ENCODE data around the gene ALDOC. TPM values are rescaled to one million over a fixed set of nuclear protein-coding genes. Genes with fewer than 3 reads are reported as not detected.
A peak's percentile ranks its signal among the peaks of the same experiment; 100 is the strongest.

ALDOC gene
- total RNA-seq, 1 donor, result 28.9 TPM

DNA sequence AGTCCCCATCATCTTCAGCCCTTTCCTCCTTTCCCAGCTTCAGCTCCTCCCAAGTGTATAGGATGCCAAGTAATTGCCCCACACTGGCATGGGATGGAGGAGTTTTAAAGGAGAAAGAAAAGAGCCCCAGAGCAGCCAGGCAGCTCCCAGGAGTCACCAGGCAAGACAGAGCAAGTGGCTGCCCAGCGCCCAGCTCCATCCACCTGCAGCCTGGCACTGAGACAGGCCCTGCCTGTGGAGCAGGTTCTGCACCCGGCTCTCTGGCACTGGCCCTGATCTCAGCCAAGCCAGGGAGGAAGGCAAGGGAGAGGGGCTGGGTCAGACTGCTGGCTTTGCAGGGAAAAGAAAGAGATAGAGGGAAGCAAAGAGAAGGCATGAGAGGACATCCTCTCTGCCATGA, 48.8 kb downstream of the ALDOC start:
- no peak for DNase-seq (ENCODE audit: low read depth)
- no peak overlapping the region for H3K4me3 ChIP-seq (ENCODE audit: low read depth, low read length)
- TF ChIP-seq, protein P1, sequence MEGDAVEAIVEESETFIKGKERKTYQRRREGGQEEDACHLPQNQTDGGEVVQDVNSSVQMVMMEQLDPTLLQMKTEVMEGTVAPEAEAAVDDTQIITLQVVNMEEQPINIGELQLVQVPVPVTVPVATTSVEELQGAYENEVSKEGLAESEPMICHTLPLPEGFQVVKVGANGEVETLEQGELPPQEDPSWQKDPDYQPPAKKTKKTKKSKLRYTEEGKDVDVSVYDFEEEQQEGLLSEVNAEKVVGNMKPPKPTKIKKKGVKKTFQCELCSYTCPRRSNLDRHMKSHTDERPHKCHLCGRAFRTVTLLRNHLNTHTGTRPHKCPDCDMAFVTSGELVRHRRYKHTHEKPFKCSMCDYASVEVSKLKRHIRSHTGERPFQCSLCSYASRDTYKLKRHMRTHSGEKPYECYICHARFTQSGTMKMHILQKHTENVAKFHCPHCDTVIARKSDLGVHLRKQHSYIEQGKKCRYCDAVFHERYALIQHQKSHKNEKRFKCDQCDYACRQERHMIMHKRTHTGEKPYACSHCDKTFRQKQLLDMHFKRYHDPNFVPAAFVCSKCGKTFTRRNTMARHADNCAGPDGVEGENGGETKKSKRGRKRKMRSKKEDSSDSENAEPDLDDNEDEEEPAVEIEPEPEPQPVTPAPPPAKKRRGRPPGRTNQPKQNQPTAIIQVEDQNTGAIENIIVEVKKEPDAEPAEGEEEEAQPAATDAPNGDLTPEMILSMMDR (IDR thresholded peaks at IDR 0.05; ENCODE audit: insufficient read depth, low read depth, low read length), result no peak

DNA sequence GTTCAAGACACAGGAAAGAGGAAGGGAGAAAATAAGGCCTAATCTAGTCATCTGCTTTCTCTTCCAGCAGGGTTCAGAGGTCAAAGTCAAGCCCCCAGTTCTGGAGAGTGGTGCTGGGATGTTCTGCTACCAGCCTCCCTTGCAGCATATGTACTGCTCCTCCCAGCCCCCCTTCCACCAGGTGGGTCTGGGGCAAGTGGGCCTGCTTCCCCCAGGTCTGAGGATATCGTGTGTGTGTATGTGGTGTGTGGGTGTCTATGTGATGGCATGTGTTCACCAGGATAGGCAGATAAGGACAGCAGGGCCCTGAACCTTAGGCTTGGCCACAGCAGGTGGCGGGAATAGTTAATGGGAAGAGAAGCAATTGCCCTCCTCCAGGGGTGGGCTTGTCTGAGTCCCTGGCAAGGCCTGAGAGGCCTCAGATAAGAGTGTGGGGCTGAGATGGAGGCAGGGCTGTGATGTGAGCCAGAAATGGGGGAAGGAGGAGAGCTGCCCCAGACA, 49.5 kb downstream of the ALDOC start:
- TF ChIP-seq, protein P1 (IDR thresholded peaks at IDR 0.05; ENCODE audit: insufficient read depth, low read depth, low read length), result no peak

DNA sequence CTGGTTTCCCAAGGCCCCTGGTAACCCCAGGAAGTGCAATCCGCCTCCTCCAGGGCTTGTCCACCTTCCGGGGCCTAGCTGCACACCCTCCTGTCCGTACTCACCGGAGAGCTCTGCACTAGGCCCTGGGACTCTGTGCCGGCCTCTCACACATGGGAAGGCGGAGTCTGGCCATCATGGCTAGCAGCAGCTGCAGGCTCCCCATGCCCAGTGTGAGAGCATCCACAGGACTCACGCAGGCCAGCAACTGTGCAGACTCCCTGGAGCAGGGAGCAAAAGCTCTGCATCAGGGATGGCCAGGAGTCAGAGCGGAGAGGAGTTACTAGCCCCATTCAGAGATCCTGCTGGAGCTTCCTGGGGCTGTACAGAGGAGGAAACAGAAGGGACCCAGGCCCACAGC, 50.3 kb downstream of the ALDOC start:
- TF ChIP-seq, protein P1 (IDR thresholded peaks at IDR 0.05; ENCODE audit: insufficient read depth, low read depth, low read length), result no peak
- DNase-seq (ENCODE audit: low read depth), result no peak
- H3K4me3 ChIP-seq (ENCODE audit: low read depth, low read length), result no peak overlapping the region

More for the DNA sequence above, 49.5 kb downstream of the ALDOC start:
- H3K4me3 ChIP-seq (ENCODE audit: low read depth, low read length), result no peak overlapping the region
- no peak for DNase-seq (ENCODE audit: low read depth)

DNA sequence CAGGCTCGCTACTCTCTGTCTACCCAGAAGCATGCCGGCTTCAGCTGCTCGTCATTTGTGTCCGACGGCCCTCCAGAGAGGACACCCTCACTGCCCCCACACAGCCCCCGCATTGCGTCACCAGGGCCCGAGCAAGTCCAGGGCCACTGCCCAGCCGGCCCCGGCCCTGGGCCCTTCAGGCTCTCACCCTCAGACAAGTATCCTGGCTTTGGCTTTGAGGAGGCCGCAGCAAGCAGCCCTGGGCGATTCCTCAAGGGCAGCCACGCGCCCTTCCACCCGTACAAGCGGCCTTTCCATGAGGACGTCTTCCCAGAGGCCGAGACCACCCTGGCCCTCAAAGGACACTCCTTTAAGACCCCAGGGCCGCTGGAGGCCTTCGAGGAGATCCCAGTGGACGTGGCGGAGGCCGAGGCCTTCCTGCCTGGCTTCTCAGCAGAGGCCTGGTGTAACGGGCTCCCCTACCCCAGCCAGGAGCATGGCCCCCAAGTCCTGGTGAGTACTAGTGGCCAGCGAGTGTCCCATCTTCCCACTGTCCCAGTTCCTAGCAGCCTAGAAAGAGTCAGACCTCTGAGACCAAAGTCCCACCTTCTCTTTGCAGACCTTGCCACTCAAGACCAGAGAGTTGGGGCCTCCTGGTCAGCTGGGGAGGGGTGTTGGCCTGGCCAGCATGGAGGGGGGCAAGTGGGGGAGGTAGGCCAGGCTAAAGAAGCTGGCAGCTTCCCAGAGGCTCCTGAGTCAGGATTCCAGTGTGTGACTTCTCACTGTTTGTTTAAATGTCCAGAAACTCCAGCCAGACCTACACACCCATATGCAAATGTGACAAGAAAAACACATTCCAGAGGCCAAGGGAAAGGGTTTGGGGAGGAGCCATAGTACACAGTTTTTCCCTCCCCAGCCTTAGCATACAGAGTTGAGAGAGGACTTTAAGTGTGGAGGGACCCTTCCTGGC, 51.9 kb downstream of the ALDOC start:
- no peak overlapping the region for H3K4me3 ChIP-seq (ENCODE audit: low read depth, low read length)
- TF ChIP-seq, protein P1 (IDR thresholded peaks at IDR 0.05; ENCODE audit: insufficient read depth, low read depth, low read length), result no peak
- DNase-seq (ENCODE audit: low read depth), result peak; percentile 49

DNA sequence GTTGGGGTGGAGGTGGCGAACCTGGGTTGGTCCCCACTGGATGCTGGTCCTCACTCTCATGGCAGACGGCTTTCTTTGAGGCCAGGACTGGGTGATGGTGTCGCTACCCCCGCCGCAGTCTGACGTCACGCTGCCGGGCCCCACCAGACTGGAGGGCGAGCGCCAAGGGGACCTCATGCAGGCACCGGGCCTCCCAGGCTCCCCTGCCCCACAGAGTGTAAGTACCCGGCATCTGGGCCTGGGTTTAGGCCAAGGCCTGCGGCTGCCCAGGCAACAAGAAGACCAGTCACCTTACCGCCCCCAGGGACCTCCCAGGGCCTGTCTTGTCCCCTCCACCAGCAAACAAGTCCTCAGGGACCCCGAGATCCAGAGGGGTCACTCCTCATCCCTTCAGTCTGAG, 52.8 kb downstream of the ALDOC start:
- H3K4me3 ChIP-seq (ENCODE audit: low read depth, low read length), result no peak overlapping the region
- DNase-seq (ENCODE audit: low read depth), result no peak
- TF ChIP-seq, protein P1 (IDR thresholded peaks at IDR 0.05; ENCODE audit: insufficient read depth, low read depth, low read length), result no peak

DNA sequence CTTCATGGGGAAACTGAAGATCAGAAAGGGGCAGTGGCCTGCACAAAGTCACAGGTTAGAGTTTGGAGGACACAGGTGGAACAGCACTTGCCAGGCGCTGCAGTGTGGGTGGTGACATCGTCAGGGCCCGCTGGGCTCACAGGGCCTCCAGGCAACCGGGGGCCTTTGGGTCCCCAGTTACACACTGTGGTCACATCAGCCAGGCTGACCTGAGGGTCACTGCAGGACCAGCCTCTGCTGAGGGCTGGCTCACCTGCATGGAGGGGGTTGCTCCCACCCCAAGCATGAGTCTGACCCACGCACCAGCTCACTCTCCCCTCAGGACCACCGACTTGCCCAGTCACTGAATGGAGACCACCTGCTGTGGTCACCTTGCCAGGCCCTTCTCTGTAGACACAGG, 53.5 kb downstream of the ALDOC start:
- TF ChIP-seq, protein P1 (IDR thresholded peaks at IDR 0.05; ENCODE audit: insufficient read depth, low read depth, low read length), result no peak
- DNase-seq (ENCODE audit: low read depth), result no peak
- no peak overlapping the region for H3K4me3 ChIP-seq (ENCODE audit: low read depth, low read length)

Other genes starting within 250 kb of the ALDOC start
- 46.7 and 51.4 TPM in 2 replicates for gene IFT20, start 241.4 kb downstream of the ALDOC start, total RNA-seq
- gene TNFAIP1, start 241.1 kb downstream of the ALDOC start, total RNA-seq, result 35.1 and 50.1 TPM in 2 replicates
- 85.5 and 88.9 TPM in 2 replicates for gene POLDIP2, start 219.4 kb downstream of the ALDOC start, total RNA-seq
- gene SEBOX, start 211.7 kb downstream of the ALDOC start, total RNA-seq, result not detected in 2 replicates
- 5.2 and 10.0 TPM in 2 replicates for gene VTN, start 206.6 kb downstream of the ALDOC start, total RNA-seq
- 12.9 and 16.4 TPM in 2 replicates for gene SARM1, start 205.2 kb downstream of the ALDOC start, total RNA-seq
- gene SLC46A1, start 170.7 kb downstream of the ALDOC start, total RNA-seq, result 8.4 and 9.5 TPM in 2 replicates
- gene SLC13A2, start 103.3 kb downstream of the ALDOC start, total RNA-seq, result not detected in 2 replicates
- not detected in 2 replicates for gene FOXN1, start 70.5 kb downstream of the ALDOC start, total RNA-seq
- 19.6 and 21.6 TPM in 2 replicates for gene UNC119, start 24.3 kb downstream of the ALDOC start, total RNA-seq
- 48.3 and 52.7 TPM in 2 replicates for gene PIGS, start 5.4 kb downstream of the ALDOC start, total RNA-seq
- 21.9 and 38.4 TPM in 2 replicates for gene SPAG5, start 22.1 kb upstream of the ALDOC start, total RNA-seq
- 4.8 and 5.6 TPM in 2 replicates for gene RSKR, start 37.3 kb upstream of the ALDOC start, total RNA-seq
- gene BLTP2, start 68.3 kb upstream of the ALDOC start, total RNA-seq, result 143 and 176 TPM in 2 replicates
- gene SDF2, start 85.0 kb upstream of the ALDOC start, total RNA-seq, result 41.6 and 57.4 TPM in 2 replicates
- gene SUPT6H, start 85.3 kb upstream of the ALDOC start, total RNA-seq, result 52.2 and 54.4 TPM in 2 replicates
- gene PROCA1, start 135.0 kb upstream of the ALDOC start, total RNA-seq, result under 0.01 and 1.6 TPM in 2 replicates
- 148 and 185 TPM in 2 replicates for gene RAB34, start 141.0 kb upstream of the ALDOC start, total RNA-seq
- 336 and 532 TPM in 2 replicates for gene RPL23A, start 143.1 kb upstream of the ALDOC start, total RNA-seq
- gene TLCD1, start 149.3 kb upstream of the ALDOC start, total RNA-seq, result 6.1 and 8.2 TPM in 2 replicates
- gene NEK8, start 151.9 kb upstream of the ALDOC start, total RNA-seq, result 2.2 and 7.4 TPM in 2 replicates
- 37.7 and 64.8 TPM in 2 replicates for gene TRAF4, start 167.1 kb upstream of the ALDOC start, total RNA-seq